ENCODE results near the gene BCAR3.

BCAR3 gene

GRCh38 chr1:93717640-93718039 is 36.0 kb upstream of the BCAR3 start:
- Histone ChIP-seq H3K27ac (ENCODE audit: low read length) (no peak overlapping the region), H3K4me2 (ENCODE audit: insufficient read depth, low read length) (no peak overlapping the region), H3K9ac (ENCODE audit: low read depth, low read length) (no peak overlapping the region), H3K4me1 (ENCODE audit: insufficient read depth, low read length) (peaks cover 7% of the 10 kb centered on the region), H3K36me3 (ENCODE audit: insufficient read depth, low read length) (no peaks in the 10 kb centered on the region), H3K27me3 (ENCODE audit: insufficient read depth, low read length, poor library complexity) (no peaks in the 10 kb centered on the region), H3K9me3 (ENCODE audit: insufficient read depth, low read length, severe bottlenecking) (no peaks in the 10 kb centered on the region), H3K4me3 (ENCODE audit: low read depth in 1 of 2, low read length in 2 of 2) (no peak overlapping the region), H2AFZ (ENCODE audit: low read depth, low read length) (no peak overlapping the region), H3K79me2 (ENCODE audit: insufficient read depth, low read length) (no peaks in the 10 kb centered on the region), H4K20me1 (ENCODE audit: insufficient read depth, low read length) (no peaks in the 10 kb centered on the region)
- TF ChIP-seq EZH2 (IDR thresholded peaks at IDR 0.05; ENCODE audit: borderline replicate concordance, low read depth, low read length, severe bottlenecking): no peak
- TF ChIP-seq CTCF (IDR thresholded peaks at IDR 0.05; ENCODE audit: borderline replicate concordance, extremely low read depth, low read length, poor library complexity, severe bottlenecking): no peak
- ATAC-seq (ENCODE audit: insufficient read depth, low read depth) (no peak), DNase-seq (no peak)

GRCh38 chr1:93716941-93717368 is 35.3 kb upstream of the BCAR3 start:
- Histone ChIP-seq H3K9me3 (ENCODE audit: insufficient read depth, low read length, severe bottlenecking) (no peaks in the 10 kb centered on the region), H3K4me2 (ENCODE audit: insufficient read depth, low read length) (no peak overlapping the region), H3K27me3 (ENCODE audit: insufficient read depth, low read length, poor library complexity) (no peaks in the 10 kb centered on the region), H3K79me2 (ENCODE audit: insufficient read depth, low read length) (no peaks in the 10 kb centered on the region), H3K4me1 (ENCODE audit: insufficient read depth, low read length) (peaks cover 12% of the 10 kb centered on the region), H4K20me1 (ENCODE audit: insufficient read depth, low read length) (no peaks in the 10 kb centered on the region), H2AFZ (ENCODE audit: low read depth, low read length) (no peak overlapping the region), H3K36me3 (ENCODE audit: insufficient read depth, low read length) (no peaks in the 10 kb centered on the region), H3K9ac (ENCODE audit: low read depth, low read length) (no peak overlapping the region), H3K27ac (ENCODE audit: low read length) (no peak overlapping the region), H3K4me3 (ENCODE audit: low read depth in 1 of 2, low read length in 2 of 2) (no peak overlapping the region)
- TF ChIP-seq EZH2 (IDR thresholded peaks at IDR 0.05; ENCODE audit: borderline replicate concordance, low read depth, low read length, severe bottlenecking): no peak
- no peak for TF ChIP-seq CTCF (IDR thresholded peaks at IDR 0.05; ENCODE audit: borderline replicate concordance, extremely low read depth, low read length, poor library complexity, severe bottlenecking)
- peak; percentile 75 for ATAC-seq (ENCODE audit: insufficient read depth, low read depth)
- peak; percentile 24 for DNase-seq

GRCh38 chr1:93716163-93716562 is 34.5 kb upstream of the BCAR3 start:
- ATAC-seq (ENCODE audit: insufficient read depth, low read depth): no peak
- Histone ChIP-seq H3K4me3 (ENCODE audit: low read depth in 1 of 2, low read length in 2 of 2) (no peak overlapping the region), H3K4me1 (ENCODE audit: insufficient read depth, low read length) (peaks cover 12% of the 10 kb centered on the region), H3K27me3 (ENCODE audit: insufficient read depth, low read length, poor library complexity) (no peaks in the 10 kb centered on the region), H3K36me3 (ENCODE audit: insufficient read depth, low read length) (no peaks in the 10 kb centered on the region), H3K9ac (ENCODE audit: low read depth, low read length) (no peak overlapping the region), H4K20me1 (ENCODE audit: insufficient read depth, low read length) (no peaks in the 10 kb centered on the region), H2AFZ (ENCODE audit: low read depth, low read length) (no peak overlapping the region), H3K9me3 (ENCODE audit: insufficient read depth, low read length, severe bottlenecking) (no peaks in the 10 kb centered on the region), H3K4me2 (ENCODE audit: insufficient read depth, low read length) (no peak overlapping the region), H3K79me2 (ENCODE audit: insufficient read depth, low read length) (no peaks in the 10 kb centered on the region), H3K27ac (ENCODE audit: low read length) (no peak overlapping the region)
- TF ChIP-seq EZH2 (IDR thresholded peaks at IDR 0.05; ENCODE audit: borderline replicate concordance, low read depth, low read length, severe bottlenecking) (no peak), CTCF (IDR thresholded peaks at IDR 0.05; ENCODE audit: borderline replicate concordance, extremely low read depth, low read length, poor library complexity, severe bottlenecking) (no peak)
- no peak for DNase-seq
